IPS-11a (cell line): ENCODE results near the gene FXYD2.

Experiments
- H3K4me3 ChIP-seq: one replicate; pipeline ENCODE4 v1.5.1; 2013; ENCODE audit warnings: low read depth, low read length, control low read depth

The FXYD2 gene

DNA sequence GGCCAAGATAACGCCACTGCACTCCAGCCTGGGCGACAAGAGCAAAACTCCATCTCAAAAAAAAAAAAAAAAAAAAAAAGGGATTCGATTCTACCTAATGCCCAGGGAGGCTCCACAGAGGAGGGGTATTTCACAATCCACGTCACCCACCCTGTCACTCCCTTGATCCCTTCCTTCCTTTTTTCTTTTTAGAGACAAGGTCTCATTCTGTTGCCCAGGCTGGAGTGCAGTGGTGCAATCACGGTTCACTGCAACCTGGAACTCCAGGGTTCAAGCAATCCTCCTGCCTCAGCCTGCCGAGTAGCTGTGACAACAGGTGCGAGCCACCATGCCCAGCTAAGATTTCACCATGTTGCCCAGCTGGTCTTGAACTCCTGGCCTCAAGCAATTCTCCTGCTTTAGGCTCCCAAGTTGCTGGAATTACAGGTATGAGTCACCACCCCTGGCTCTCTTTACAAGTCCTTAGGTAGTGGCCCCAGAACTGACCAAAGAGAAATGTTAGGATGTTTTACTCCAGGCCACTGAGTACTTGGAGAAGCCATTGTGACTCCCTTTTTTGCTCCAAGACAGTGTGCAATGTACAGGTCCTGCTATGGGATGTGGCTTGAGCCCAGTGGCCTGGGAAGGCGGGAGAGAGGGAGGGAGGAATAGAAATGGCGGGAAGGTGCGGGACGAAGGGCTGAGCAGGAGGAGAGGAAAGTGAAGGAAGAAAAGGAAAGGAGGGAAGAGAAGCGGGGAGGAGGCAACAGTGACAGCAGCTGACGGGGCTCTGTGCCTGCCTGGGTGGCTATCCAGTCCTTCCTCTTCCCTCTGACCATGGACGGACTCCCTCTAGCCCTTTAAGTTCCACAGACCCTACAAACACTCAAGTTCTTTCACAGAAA is 11.8 kb upstream of the FXYD2 start:
- no peak overlapping the region for H3K4me3 ChIP-seq

DNA sequence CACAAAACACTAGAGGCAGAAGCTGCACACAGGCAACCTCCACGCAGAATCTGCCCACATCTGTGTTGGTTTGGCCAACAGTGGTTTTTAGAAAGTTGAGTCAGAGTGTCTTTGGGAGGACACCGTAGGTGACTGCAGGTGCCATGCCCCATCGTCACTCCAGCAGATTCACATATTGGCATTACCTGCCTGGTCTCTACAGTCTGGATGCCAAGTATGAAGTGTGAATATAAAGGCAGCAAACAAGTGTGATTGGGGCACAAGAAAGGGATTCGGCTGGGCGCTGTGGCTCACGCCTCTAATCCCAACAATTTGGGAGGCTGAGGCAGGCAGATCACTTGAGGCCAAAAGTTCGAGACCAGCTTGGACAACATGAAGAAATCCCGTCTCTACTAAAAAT is 11.0 kb upstream of the FXYD2 start:
- no peak overlapping the region for H3K4me3 ChIP-seq

GRCh38 chr11:117834838-117835443 is 10.4 kb upstream of the FXYD2 start:
- no peak overlapping the region for H3K4me3 ChIP-seq

- H3K4me3 ChIP-seq: no peak overlapping the region
These were observed 9.7 kb upstream of the FXYD2 start for GRCh38 chr11:117834068-117834810.

GRCh38 chr11:117833401-117833891 is 8.9 kb upstream of the FXYD2 start:
- H3K4me3 ChIP-seq: no peak overlapping the region

- H3K4me3 ChIP-seq: no peak overlapping the region
These were observed 8.0 kb upstream of the FXYD2 start for GRCh38 chr11:117832511-117832910.

DNA sequence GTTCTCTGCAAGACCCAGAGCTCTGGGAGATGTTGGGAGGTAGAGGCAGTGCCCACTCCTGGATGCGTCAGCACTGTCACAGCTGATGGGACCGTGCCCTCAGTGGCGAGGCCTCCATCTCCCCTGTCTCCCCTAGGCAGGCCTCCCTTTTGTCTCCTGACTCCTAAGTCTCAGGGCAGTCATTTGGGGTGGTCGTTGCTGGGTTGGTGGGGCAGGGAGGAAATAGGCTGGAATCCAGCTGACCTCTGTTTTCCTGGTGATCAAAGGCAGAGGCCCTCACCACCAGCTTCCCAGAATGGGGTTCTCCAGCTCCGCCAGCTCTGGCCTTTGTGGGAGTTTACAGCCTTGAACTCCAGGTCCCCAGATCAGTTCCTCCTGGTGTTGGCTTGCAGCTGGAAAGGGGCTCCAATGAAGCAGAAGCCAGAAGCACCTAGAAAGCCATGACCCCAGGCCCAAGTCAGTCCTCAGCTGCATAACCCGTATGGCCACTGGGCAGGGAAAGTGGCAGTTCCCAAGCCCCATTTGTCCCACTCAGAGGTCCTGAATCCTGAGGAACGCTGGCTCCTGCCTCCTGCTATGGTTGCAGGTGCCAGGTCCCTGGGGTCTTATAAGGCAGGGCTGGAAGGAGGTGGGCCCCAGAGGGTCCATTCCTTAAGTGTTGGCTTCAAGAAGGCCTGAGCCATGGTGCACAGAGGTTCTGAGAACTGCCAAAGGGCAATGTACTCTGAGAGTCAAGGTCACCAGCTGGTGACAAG is 7.3 kb upstream of the FXYD2 start:
- no peak overlapping the region for H3K4me3 ChIP-seq

DNA sequence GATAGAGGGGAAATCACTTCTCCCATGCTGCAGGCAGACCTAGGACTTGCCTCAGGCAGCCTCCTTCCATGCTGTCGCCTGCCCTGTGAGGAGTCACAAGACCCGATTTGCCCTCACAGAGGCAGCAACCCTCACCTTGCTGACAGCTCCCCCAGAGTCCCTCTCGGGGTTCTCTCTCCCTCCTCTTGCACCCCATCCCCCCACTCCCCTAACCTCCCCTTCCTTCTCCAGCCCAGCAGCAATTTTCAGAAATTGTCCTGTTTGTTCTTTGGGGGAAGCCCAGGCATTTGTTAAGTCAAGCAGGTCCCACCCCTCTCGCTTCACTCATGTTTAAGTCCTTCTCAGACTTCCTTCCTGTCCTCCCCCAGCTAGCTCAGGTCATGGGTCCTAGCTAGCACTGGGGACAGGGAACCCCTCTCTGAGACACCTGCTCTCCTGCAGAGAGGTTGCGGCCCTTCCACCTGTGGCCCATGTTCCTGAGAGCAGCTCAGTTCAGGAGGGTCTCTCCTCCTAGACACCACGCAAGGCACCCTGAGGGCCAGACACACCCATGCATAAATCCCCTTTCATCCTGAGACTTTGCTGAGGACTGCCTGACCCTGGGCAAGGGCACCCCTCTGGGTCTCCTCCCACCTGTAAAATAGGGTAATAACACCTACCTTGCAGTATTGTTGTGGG is 6.3 kb upstream of the FXYD2 start:
- no peak overlapping the region for H3K4me3 ChIP-seq

- no peak overlapping the region for H3K4me3 ChIP-seq
These were observed 5.5 kb upstream of the FXYD2 start for GRCh38 chr11:117830072-117830471.

DNA sequence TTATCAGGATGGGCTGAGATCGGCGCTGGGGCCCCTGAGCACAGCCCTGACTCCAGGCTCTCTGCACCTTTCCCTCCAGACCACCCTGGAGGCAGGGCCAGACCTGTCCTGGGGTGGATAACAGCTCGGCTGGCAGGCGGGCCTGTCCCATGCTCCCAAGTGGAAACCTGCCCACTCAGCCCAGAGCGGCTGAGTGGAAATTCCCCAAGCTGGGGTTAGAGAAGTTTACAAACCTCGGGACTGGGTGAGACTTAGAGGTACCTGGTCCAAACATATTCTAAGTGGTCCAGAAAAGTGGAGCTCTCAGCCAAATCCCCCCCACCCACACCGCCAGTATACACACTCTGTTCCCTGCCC is 4.8 kb upstream of the FXYD2 start:
- H3K4me3 ChIP-seq: no peak overlapping the region

GRCh38 chr11:117828611-117829368 is 4.2 kb upstream of the FXYD2 start:
- no peak overlapping the region for H3K4me3 ChIP-seq

GRCh38 chr11:117827521-117828511 is 3.3 kb upstream of the FXYD2 start:
- no peak overlapping the region for H3K4me3 ChIP-seq

DNA sequence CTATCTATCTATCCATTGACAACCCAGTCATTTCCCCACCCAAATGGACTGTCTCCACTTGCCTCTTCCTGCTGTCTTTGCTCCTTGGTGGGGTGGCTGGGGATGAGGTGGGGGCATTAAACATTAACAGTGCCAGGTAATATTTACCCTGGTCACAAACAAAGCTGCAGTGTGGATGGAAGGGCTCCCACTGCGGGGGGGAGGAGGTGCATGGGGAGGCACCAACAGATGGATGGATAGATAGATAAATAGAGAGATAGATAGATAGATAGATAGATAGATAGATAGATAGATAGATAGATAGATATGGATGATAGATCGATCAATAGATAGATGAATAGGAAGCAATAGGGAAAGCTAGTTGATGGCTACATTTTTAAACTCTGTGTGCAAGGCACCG is 2.3 kb upstream of the FXYD2 start:
- H3K4me3 ChIP-seq: no peak overlapping the region

- no peak overlapping the region for H3K4me3 ChIP-seq
These were observed 1.6 kb upstream of the FXYD2 start for GRCh38 chr11:117826190-117826570.

- H3K4me3 ChIP-seq: no peak overlapping the region
These were observed 1.1 kb upstream of the FXYD2 start for GRCh38 chr11:117825538-117826189.

- H3K4me3 ChIP-seq: no peak overlapping the region
These were observed 561 bp downstream of the FXYD2 start for GRCh38 chr11:117823946-117824420.

GRCh38 chr11:117823294-117823945 is 1.1 kb downstream of the FXYD2 start:
- no peak overlapping the region for H3K4me3 ChIP-seq
